ENCODE results near the gene PLB1. TPM values are rescaled to one million over a fixed set of nuclear protein-coding genes. Genes with fewer than 3 reads are reported as not detected.

The PLB1 gene
- total RNA-seq, 1 experiment from 2014 or later, result 0.21 TPM

DNA sequence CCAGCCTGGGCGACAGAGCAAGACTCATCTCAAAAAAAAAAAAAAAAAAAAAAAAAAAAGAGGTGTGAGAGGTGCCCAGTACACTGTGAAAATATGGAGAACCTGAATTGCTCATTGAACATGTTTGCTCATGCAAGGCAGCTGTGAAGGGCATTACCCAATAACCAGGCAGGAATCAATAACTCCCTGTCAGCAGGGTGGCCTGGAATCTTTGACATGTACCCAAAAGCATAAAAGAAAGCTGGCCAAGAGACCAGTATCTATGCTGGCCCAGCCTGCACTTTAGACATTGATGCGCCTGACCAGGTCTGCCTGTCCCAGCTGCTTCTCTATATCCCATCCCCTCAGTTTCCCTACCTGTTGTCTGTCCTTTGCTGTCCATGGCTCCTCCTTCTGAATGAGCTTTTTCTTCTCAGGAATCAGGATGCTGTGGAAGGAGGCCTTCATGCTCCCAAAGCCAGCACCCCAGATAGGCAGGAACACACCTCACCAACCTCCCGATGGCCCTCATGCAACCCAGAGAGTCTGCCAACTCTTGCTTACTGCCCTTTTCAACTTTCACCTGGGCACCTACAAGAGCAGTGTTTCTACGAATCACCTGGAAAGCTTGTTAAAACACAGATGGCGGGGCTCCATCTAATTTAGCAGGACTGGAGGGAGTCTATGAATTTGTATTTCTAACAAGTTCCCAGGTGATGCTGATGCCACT is 172.4 kb downstream of the PLB1 start:
- DNase-seq (ENCODE audit: low spot score), result no peak

DNA sequence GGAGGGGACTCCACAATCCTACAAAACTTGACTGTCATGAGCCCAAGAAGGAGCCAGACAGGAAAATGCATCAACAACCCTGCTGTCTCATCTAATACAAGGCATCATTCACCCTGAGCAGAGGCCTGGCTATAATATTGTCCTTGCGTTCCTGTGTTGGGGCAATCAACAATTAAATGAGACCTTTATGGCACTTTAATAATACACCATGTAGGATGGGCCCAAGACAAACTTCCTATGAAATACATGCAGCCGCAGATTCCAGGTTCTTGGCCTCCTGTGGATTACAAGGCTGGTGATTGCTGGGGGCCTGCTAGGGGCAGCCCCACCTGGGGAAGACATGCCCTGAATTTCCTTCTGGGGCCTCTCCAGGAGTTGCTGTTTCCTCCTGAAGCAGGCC is 173.0 kb downstream of the PLB1 start:
- DNase-seq (ENCODE audit: low spot score), result no peak

DNA sequence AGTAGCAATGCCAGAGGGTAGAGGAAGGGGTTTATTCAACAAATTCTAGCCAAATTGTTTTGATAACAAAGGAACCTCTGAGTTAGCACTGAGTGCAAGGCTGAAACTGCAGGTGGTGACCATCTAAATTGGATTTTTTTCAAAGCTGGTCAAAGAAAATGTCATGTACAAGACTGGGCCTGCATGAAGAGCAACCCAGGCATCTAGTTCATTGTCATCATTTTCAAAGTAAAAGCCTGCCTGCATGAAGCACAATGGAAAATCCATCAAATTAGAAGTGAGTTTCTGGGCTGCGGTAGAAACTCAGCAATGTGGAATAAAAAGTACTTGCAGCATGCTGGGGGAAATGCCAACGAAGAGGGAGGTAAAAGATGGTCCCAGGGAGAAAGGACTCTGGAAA is 175.0 kb downstream of the PLB1 start:
- DNase-seq (ENCODE audit: low spot score), result no peak

DNA sequence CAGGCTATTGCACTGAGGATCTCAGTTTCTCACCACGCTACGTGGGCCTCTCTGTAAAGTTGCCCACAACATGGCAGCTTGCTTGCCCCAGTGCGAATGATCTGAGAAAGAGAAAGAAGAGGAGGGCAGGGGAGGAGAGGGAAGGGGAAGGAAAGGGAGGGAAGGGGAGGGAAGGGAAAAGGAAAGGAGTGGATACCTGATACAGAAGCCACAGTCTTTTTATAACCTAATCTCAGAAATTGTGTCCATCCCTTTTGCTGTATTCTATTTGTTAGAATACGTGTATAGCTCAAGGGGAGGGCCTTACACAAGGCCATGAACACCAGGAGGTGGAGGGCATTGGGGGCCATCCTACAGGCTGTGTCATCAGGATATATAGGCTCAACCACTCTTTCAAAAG is 177.5 kb downstream of the PLB1 start:
- DNase-seq (ENCODE audit: low spot score), result no peak

DNA sequence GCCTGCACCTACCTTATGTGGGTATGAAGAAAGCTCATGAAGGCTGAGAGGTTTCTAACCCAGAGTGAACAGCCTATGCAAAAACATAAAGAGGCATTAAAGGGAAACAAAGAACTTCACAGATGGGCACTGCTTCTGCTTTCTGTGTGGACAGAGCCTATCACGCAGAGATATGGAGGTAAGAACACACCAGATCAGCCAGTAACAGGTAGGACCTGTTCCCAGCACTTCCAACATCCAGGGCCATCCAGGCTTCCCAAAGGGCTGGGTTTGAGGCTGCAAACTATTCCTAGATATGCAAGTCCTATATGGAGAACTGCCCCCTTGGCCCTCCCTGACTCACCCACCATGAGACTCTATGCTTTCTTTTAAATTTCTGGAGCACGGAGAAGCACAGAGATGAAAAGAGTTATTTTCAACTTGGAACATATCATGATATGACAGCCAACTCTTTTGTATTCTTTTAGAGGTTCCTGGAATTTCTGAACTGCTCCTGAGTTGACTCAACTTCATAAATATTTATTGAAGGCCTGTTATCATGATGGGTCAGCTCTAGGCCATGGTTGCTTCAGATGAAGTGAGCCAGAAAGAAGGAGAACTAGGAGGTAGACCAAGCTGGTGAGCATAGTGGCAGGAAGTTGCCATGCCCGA is 178.3 kb downstream of the PLB1 start:
- no peak for DNase-seq (ENCODE audit: low spot score)

DNA sequence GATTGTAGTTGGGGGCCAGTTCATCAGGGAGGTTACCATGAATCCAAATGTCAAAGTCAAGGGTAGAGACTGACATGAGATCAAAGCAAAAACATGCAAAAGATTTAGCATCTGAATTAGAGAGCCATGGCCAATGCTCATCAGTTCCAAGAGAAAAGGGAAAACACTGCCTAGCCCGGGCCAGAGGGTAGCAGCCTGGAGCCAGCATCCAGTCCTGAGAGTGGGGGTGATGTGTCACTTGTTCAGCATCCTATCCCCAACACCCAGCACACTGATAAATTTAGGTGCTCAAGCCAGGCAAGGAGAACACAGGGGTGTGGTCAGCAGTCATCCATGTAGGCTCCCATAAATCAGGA is 178.8 kb downstream of the PLB1 start:
- DNase-seq (ENCODE audit: low spot score), result no peak

- no peak for DNase-seq (ENCODE audit: low spot score)
These were observed 180.4 kb downstream of the PLB1 start for GRCh38 chr2:28676152-28676835.

DNA sequence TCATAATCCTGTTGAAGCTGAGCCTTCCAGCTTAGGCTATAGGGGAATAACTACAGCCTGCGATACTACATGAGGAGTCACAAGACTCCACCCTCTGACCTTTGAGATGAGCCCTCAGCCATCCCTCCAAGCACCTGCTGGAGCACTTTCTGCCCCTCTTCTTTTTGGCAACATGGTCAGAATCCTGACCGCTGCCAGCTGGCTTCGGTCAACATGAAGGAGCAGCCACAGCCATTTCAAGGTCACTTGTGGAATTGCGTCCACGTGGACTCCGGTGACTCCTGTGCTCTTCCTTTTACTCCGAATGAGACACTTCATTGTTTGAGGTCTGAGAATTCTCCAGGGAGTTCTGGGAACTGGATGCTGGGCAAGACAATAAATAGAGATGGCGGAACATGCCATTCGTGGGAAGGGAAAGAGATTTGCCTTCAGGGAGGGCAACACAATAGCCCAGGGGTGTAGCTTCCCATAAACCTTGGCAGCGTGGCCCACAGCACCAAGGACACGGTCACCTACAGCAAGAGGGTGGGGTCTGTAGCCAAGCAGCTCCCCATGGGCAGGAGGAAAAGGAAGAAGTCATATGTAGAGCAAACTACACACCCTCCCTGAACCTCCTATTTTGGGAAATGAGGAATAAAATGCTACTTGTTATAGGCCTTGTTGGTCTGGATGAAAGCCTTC is 182.5 kb downstream of the PLB1 start:
- no peak for DNase-seq (ENCODE audit: low spot score)

- no peak for DNase-seq (ENCODE audit: low spot score)
These were observed 183.1 kb downstream of the PLB1 start for GRCh38 chr2:28678944-28679343.

- no peak for DNase-seq (ENCODE audit: low spot score)
These were observed 184.8 kb downstream of the PLB1 start for GRCh38 chr2:28680657-28681056.

GRCh38 chr2:28681158-28681571 is 185.3 kb downstream of the PLB1 start:
- DNase-seq (ENCODE audit: low spot score), result peak; percentile 22

GRCh38 chr2:28681606-28682005 is 185.7 kb downstream of the PLB1 start:
- no peak for DNase-seq (ENCODE audit: low spot score)

DNA sequence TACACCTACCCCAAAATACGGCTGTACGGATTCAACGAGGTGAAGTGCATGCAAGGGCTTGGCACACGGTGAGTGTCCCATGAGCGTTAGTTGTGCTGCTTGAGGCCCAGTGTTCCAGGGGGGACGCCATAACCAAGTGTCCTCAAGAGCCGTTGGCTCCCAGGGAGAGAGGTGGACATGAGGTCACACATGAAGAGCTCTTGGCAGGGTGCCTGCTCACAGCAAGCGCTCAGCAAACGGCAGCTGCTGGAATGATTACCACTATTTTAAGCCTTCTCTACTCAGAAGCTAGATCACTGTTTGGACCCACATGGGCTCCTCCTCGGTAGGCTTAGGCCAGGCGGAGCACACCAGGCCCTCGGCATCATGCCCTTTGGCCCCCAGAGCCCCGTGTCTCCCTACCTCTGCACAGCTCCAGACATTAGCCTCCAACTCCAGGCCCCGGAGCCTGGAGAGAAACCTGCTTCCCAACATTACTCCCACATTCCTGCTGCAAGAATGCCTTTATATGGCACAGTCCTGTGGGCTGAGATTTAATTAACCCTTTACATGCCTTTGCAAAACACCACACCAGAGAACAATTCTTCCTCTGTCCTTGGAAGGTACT is 187.3 kb downstream of the PLB1 start:
- DNase-seq (ENCODE audit: low spot score), result peak; percentile 68

GRCh38 chr2:28684142-28684858 is 188.4 kb downstream of the PLB1 start:
- no peak for DNase-seq (ENCODE audit: low spot score)

- DNase-seq (ENCODE audit: low spot score), result no peak
These were observed 191.3 kb downstream of the PLB1 start for GRCh38 chr2:28687171-28687570.

DNA sequence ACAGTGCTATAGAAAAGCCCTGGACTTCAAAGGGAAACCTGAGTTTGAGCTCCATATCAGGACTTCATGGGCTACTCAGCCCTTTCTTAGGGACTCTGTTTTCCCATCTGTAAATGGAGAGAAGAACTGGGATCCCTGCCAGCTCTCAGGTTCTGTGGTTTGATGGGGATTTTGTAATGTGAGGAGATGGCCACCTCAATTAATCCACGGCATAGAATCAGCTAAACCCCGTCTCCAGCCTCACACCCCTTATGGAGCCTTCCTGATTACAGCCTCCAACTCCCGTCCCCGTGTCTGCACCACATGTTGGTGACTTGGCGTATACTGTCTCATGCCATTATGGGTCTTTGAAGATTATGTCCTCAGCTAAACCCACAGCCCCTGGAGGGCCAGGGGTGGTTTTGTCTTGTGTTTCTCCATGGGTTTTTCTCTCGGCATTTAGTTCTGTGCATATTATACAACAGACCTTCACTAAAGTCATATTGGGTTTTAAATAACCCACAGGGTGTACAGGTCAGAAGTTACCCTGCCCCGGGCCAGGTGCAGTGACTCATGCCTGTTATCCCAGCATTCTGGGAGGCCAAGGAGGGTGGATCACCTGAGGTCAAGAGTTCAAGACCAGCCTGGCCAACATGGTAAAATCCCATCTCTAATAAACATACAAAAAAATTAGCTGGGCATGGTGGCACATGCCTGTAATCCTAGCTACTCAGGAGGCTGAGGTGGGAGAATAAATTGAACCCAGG is 192.0 kb downstream of the PLB1 start:
- DNase-seq (ENCODE audit: low spot score), result peak; percentile 25

DNA sequence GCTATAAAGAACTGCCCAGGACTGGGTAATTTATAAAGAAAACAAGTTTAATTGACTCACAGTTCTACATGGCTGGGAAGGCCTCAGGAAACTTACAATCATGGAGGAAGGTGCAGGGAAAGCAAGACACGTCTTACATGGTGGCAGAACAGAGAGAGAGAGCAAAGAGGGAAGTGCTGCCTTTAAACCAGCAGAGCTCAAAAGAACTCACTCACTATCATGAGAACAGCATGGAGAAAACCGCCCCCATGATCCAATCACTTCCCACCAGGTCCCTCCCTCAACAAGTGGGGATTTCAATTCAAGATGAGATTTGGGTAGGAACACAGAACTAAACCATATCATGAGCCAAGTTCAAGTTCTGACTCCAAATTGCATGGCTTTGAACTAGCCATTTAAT is 193.0 kb downstream of the PLB1 start:
- DNase-seq (ENCODE audit: low spot score), result no peak

DNA sequence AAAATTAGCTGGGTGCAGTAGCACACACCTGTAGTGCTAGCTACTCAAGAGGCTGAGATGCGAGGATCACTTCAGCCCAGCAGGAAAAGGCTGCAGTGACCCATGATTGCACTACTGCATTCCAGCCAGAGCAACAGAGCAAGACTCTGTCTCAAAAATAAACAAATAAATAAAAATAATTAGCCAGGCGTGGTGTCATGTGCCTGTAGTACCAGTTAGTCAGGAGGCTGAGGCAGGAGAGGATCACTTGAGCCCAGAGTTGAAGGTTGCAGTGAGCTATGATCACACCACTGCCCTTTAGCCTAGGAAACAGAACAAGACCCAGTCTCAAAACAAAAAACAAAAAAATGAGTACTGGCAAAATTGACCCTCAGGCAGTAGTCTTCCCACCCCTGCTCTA is 193.9 kb downstream of the PLB1 start:
- no peak for DNase-seq (ENCODE audit: low spot score)

DNA sequence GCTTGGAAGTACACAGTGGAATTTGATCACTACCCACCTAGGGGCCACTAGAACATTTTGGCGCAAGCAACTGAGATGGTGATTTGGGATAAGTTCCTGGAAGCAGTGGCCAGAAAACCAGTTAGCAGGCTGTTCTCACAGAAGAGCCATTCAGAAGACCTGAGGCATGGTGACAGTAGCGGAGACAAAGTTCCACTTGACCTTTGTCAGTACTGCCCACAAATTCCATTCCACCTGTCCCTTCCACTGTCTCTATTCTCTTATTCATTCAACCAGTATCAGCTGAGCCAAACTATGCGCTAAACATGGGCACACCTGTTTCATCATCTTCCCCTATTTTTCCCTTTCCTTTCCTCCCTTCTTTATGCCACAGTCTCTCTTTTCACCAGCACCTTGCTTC is 196.6 kb downstream of the PLB1 start:
- DNase-seq (ENCODE audit: low spot score), result no peak

DNA sequence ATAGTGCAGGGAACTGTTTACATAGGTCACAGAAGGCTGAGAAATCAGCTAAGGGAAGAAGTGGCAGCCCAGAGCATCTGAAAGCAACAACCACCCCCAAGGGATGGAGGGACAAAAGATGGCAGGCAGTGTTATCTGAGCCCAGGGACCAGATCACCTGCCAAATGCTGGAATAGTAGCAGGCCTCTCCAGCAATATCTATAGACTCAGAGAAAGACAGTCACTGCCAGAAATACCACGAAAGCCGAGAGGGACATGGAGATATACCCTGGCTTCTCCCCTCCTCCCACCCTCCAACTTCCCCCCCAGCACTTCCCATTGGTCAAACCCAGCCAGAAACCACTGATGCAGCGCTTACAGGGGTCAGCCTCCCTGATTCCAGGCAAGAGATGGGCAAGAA is 197.4 kb downstream of the PLB1 start:
- DNase-seq (ENCODE audit: low spot score), result no peak

Measured in H4 (cell line).